ENCODE data around the gene PRKAG2.

Gene PRKAG2

GRCh38 chr7:151697515-151697895 is 179.4 kb downstream of the PRKAG2 start:
- Mint-ChIP-seq H3K36me3 (peaks cover 4% of the 10 kb centered on the region), H3K9me3 (ENCODE audit: low read depth) (no peaks in the 10 kb centered on the region), H3K27me3 (no peaks in the 10 kb centered on the region), H3K4me3 (no peak overlapping the region), H3K4me1 (ENCODE audit: low read depth) (peaks cover 21% of the 10 kb centered on the region), H3K27ac (no peak overlapping the region)

GRCh38 chr7:151696721-151697514 is 180.0 kb downstream of the PRKAG2 start:
- no peak overlapping the region for H3K4me3 Mint-ChIP-seq
- H3K9me3 Mint-ChIP-seq (ENCODE audit: low read depth): no peaks in the 10 kb centered on the region
- peaks cover 21% of the 10 kb centered on the region for H3K4me1 Mint-ChIP-seq (ENCODE audit: low read depth)
- H3K27ac Mint-ChIP-seq: no peak overlapping the region
- H3K27me3 Mint-ChIP-seq: no peaks in the 10 kb centered on the region
- peaks cover 3% of the 10 kb centered on the region for H3K36me3 Mint-ChIP-seq

GRCh38 chr7:151695951-151696541 is 180.9 kb downstream of the PRKAG2 start:
- peaks cover 21% of the 10 kb centered on the region for H3K4me1 Mint-ChIP-seq (ENCODE audit: low read depth)
- H3K27ac Mint-ChIP-seq: no peak overlapping the region
- no peaks in the 10 kb centered on the region for H3K9me3 Mint-ChIP-seq (ENCODE audit: low read depth)
- no peak overlapping the region for H3K4me3 Mint-ChIP-seq
- no peaks in the 10 kb centered on the region for H3K27me3 Mint-ChIP-seq
- peaks cover 3% of the 10 kb centered on the region for H3K36me3 Mint-ChIP-seq

GRCh38 chr7:151694828-151695580 is 181.9 kb downstream of the PRKAG2 start:
- Mint-ChIP-seq H3K4me3 (no peak overlapping the region), H3K27me3 (no peaks in the 10 kb centered on the region), H3K4me1 (ENCODE audit: low read depth) (peaks cover 21% of the 10 kb centered on the region), H3K9me3 (ENCODE audit: low read depth) (no peaks in the 10 kb centered on the region), H3K36me3 (peaks cover 3% of the 10 kb centered on the region), H3K27ac (no peak overlapping the region)

- peaks cover 21% of the 10 kb centered on the region for H3K4me1 Mint-ChIP-seq (ENCODE audit: low read depth)
- H3K27ac Mint-ChIP-seq: no peak overlapping the region
- H3K27me3 Mint-ChIP-seq: no peaks in the 10 kb centered on the region
- no peak overlapping the region for H3K4me3 Mint-ChIP-seq
- H3K36me3 Mint-ChIP-seq: peaks cover 3% of the 10 kb centered on the region
- H3K9me3 Mint-ChIP-seq (ENCODE audit: low read depth): no peaks in the 10 kb centered on the region
Measured at GRCh38 chr7:151694441-151694827, 182.5 kb downstream of the PRKAG2 start.

- Mint-ChIP-seq H3K9me3 (ENCODE audit: low read depth) (no peaks in the 10 kb centered on the region), H3K4me3 (no peak overlapping the region), H3K27ac (no peak overlapping the region), H3K4me1 (ENCODE audit: low read depth) (peaks cover 16% of the 10 kb centered on the region), H3K36me3 (no peaks in the 10 kb centered on the region), H3K27me3 (no peaks in the 10 kb centered on the region)
Measured at GRCh38 chr7:151693140-151693539, 183.8 kb downstream of the PRKAG2 start.

- Mint-ChIP-seq H3K4me1 (ENCODE audit: low read depth) (peaks cover 16% of the 10 kb centered on the region), H3K27me3 (no peaks in the 10 kb centered on the region), H3K27ac (no peak overlapping the region), H3K4me3 (no peak overlapping the region), H3K9me3 (ENCODE audit: low read depth) (no peaks in the 10 kb centered on the region), H3K36me3 (no peaks in the 10 kb centered on the region)
Measured at GRCh38 chr7:151692721-151693120, 184.2 kb downstream of the PRKAG2 start.

- H3K27ac Mint-ChIP-seq: no peak overlapping the region
Measured at GRCh38 chr7:151691449-151691848, 185.5 kb downstream of the PRKAG2 start.

GRCh38 chr7:151690606-151691005 is 186.3 kb downstream of the PRKAG2 start:
- Mint-ChIP-seq H3K36me3 (no peaks in the 10 kb centered on the region), H3K27me3 (no peaks in the 10 kb centered on the region), H3K27ac (no peak overlapping the region), H3K4me3 (no peak overlapping the region), H3K9me3 (ENCODE audit: low read depth) (no peaks in the 10 kb centered on the region), H3K4me1 (ENCODE audit: low read depth) (peaks cover 8% of the 10 kb centered on the region)

More at GRCh38 chr7:151691449-151691848, 185.5 kb downstream of the PRKAG2 start:
- Mint-ChIP-seq H3K9me3 (ENCODE audit: low read depth) (no peaks in the 10 kb centered on the region), H3K36me3 (no peaks in the 10 kb centered on the region), H3K4me3 (no peak overlapping the region), H3K27me3 (no peaks in the 10 kb centered on the region), H3K4me1 (ENCODE audit: low read depth) (peaks cover 15% of the 10 kb centered on the region)

GRCh38 chr7:151689196-151689971 is 187.5 kb downstream of the PRKAG2 start:
- Mint-ChIP-seq H3K36me3 (no peaks in the 10 kb centered on the region), H3K27ac (no peak overlapping the region), H3K4me3 (no peak overlapping the region), H3K27me3 (no peaks in the 10 kb centered on the region), H3K9me3 (ENCODE audit: low read depth) (no peaks in the 10 kb centered on the region), H3K4me1 (ENCODE audit: low read depth) (no peaks in the 10 kb centered on the region)

GRCh38 chr7:151688236-151688780 is 188.6 kb downstream of the PRKAG2 start:
- no peaks in the 10 kb centered on the region for H3K4me1 Mint-ChIP-seq (ENCODE audit: low read depth)
- H3K4me3 Mint-ChIP-seq: no peak overlapping the region
- H3K27ac Mint-ChIP-seq: no peak overlapping the region
- H3K9me3 Mint-ChIP-seq (ENCODE audit: low read depth): no peaks in the 10 kb centered on the region
- H3K36me3 Mint-ChIP-seq: no peaks in the 10 kb centered on the region
- no peaks in the 10 kb centered on the region for H3K27me3 Mint-ChIP-seq

GRCh38 chr7:151687523-151688235 is 189.2 kb downstream of the PRKAG2 start:
- Mint-ChIP-seq H3K27me3 (no peaks in the 10 kb centered on the region), H3K4me1 (ENCODE audit: low read depth) (no peaks in the 10 kb centered on the region), H3K27ac (no peak overlapping the region), H3K9me3 (ENCODE audit: low read depth) (no peaks in the 10 kb centered on the region), H3K4me3 (no peak overlapping the region), H3K36me3 (no peaks in the 10 kb centered on the region)

GRCh38 chr7:151686826-151687225 is 190.1 kb downstream of the PRKAG2 start:
- H3K4me3 Mint-ChIP-seq: no peak overlapping the region
- H3K4me1 Mint-ChIP-seq (ENCODE audit: low read depth): no peaks in the 10 kb centered on the region
- H3K9me3 Mint-ChIP-seq (ENCODE audit: low read depth): no peaks in the 10 kb centered on the region
- H3K27me3 Mint-ChIP-seq: no peaks in the 10 kb centered on the region
- H3K36me3 Mint-ChIP-seq: no peaks in the 10 kb centered on the region
- H3K27ac Mint-ChIP-seq: no peak overlapping the region
